Activated T-cell treated with anti-CD3 and anti-CD28 coated beads, Interleukin-2, amount 50 U/mL, for 48 hours (primary cell): ENCODE results near the gene CREG2.

Experiments used
- DNase-seq, 2 experiments: peaks; one replicate each; pipeline ENCODE4 v3.0.0-alpha.2; 2020

Gene CREG2

GRCh38 chr2:101387151-101387834 is at the start of gene CREG2:
Gene CREG2 (minus strand): TSS chr2:101387503. CDS start chr2:101387457, 46 bp downstream.
- peak; percentile 60 to 76 for DNase-seq

- no peak for DNase-seq
These were observed 47.9 kb upstream of the CREG2 start for GRCh38 chr2:101435001-101435862.

- DNase-seq = no peak
These were observed 46.2 kb upstream of the CREG2 start for GRCh38 chr2:101433465-101433864.

GRCh38 chr2:101432411-101433181 is 45.3 kb upstream of the CREG2 start:
- DNase-seq = no peak

GRCh38 chr2:101431486-101431885 is 44.2 kb upstream of the CREG2 start:
- DNase-seq = no peak

- no peak for DNase-seq
These were observed 42.9 kb upstream of the CREG2 start for GRCh38 chr2:101430156-101430555.

- no peak for DNase-seq
These were observed 42.1 kb upstream of the CREG2 start for GRCh38 chr2:101429453-101429852.

- DNase-seq = no peak
These were observed 41.3 kb upstream of the CREG2 start for GRCh38 chr2:101428422-101429176.

GRCh38 chr2:101427743-101428142 is 40.4 kb upstream of the CREG2 start:
- no peak for DNase-seq

- no peak for DNase-seq
These were observed 39.9 kb upstream of the CREG2 start for GRCh38 chr2:101427240-101427639.

- no peak for DNase-seq
These were observed 39.5 kb upstream of the CREG2 start for GRCh38 chr2:101426822-101427221.

- no peak for DNase-seq
These were observed 33.3 kb upstream of the CREG2 start for GRCh38 chr2:101420623-101421022.

- peak; percentile 50 to 53 for DNase-seq
These were observed 31.9 kb upstream of the CREG2 start for GRCh38 chr2:101419096-101419663.

- DNase-seq = no peak
These were observed 31.3 kb upstream of the CREG2 start for GRCh38 chr2:101418460-101419095.

- DNase-seq = no peak
These were observed 29.3 kb upstream of the CREG2 start for GRCh38 chr2:101416609-101417008.

GRCh38 chr2:101415884-101416283 is 28.6 kb upstream of the CREG2 start:
- no peak for DNase-seq

GRCh38 chr2:101415220-101415619 is 27.9 kb upstream of the CREG2 start:
- no peak for DNase-seq

- no peak for DNase-seq
These were observed 24.9 kb upstream of the CREG2 start for GRCh38 chr2:101412092-101412694.

- no peak for DNase-seq
These were observed 23.4 kb upstream of the CREG2 start for GRCh38 chr2:101410746-101411145.

- DNase-seq = no peak
These were observed 22.8 kb upstream of the CREG2 start for GRCh38 chr2:101410114-101410513.

GRCh38 chr2:101409699-101410098 is 22.4 kb upstream of the CREG2 start:
- DNase-seq = no peak
